NCI-H2171 treated with DMSO at 0.1 percent for 48 hours (cell line): Measurements from ENCODE around the gene NYAP2.

ENCODE experiments used
- DNase-seq: peaks from one replicate; lab custom pipeline; 2025; lab: John Stamatoyannopoulos, UW

NYAP2 gene

DNA sequence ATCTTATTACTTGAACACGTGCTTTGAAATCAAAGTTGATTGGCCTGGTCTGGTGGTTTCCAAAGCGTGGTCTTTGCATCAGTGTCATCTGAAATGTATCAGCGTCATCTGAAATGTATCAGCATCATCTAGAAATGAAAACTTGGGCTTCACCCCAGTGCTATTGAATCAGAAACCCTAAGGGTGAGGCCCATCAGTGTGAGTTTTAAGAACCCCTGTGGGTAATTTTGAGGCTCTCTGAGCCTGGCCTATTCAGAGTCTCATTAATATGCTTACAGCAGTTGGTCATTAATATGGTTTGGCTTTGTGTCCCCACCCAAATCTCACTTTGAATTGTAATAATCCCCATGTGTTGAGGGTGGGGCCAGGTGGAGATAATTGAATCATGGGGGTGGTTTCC lies 85.2 kb downstream of the NYAP2 start:
- no peak for DNase-seq

DNA sequence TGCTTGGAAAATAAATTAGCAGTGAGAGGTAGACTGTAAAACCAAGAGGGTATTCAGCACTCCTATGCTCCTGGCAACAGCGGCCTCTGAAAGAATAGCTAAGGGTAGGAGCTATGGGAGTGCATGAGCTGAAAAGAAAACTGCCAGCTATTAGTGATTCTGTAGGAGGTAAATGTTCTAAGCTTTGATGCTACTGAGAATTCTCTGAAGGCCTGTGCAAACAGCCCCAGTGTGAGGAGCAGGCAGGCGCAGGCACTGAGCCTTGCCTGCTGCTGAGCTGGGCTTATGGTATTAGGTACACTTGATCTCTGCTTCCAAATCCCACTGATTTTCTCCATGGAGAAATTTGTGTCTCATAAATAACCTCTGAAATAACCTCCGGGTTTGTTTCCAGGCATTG lies 86.7 kb downstream of the NYAP2 start:
- no peak for DNase-seq

DNA sequence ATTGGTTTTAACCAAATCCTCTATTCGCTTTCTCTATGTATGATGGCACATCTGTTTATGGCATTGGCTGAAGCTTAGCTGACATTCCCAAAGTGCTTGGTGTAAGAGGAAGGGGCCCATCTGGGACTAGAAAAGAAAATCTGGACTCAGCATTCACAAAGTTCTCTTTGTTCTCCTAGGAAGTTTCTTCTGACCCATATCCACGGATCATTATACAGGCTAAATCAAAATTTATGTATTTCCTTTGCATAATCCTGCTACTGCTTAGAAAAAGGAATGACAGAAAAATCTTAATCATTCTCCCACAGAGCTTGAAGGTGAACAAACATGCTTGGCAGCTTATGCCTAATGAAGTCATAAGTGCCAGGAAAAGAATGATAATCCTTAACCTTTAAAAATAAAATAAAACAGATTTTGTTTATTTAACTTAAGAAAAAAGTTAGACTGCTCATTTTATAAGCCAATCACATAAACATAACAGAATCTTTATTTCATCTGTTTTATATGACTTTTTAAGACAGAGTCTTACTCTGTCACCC lies 88.4 kb downstream of the NYAP2 start:
- DNase-seq, result no peak

DNA sequence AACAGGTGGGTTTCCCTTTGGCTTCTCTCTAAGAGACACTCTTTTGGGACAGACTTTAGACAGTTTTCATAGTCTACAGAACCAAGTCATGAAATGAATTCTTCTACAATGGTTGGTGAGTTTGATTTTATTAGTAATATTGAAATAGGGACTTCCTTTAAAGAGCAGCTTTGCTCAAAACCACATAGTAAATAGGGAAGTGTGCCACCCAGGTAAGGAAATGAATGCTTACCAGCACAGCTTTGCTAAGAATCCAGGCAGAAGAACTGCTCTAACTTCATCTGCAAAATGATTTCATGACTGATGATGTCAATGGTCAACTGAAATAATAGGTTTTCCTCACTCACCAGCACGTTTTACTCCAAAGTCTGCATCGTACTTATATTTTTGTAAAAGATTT lies 89.2 kb downstream of the NYAP2 start:
- DNase-seq, result no peak

DNA sequence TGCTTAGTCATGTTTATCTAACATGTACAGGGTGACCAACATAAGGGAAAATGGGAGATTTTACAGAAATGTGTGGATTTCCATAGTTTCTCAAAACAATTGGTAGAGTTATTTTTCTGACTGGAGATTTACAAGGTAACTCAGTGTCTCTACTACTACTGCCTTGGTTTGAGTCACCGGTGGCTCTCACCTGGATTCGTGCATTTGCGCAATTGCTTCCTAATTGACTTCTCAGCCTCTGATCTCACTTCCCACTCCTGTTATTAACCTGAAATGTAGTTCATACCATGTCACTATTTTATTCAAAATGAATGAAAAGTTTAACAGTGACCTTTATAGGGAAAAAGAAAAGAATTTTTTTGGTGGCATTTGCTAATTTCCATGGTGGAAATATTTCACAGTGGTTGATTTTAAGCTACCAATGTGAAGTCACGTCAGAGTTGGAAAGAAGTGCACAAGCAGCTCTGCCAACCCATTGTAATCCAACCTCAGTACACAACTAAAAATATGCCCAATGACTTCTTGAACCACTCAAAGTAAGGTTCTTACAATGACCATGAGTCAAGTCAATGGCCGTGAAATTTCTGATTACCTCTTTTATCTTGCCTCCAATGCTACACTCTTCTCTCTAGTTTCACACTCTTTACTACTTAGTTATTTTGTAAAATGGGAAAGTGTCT lies 94.0 kb downstream of the NYAP2 start:
- no peak for DNase-seq

DNA sequence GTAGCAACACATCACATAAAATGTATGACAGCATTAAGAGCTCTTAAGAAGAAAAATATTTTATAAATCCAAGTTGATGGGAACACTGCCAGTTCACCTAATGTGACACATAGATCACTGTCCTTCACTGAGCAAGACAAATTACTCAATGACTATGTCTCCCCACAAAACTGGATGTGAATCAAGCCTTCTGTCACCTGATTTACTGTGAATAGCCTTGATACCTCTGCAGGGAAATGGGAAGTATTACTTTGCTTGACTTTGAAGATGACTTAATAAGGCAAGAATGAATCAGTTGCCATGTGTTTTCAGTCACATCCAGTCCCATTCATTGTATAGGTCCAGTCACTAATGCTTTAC lies 94.6 kb downstream of the NYAP2 start:
- DNase-seq, result no peak

DNA sequence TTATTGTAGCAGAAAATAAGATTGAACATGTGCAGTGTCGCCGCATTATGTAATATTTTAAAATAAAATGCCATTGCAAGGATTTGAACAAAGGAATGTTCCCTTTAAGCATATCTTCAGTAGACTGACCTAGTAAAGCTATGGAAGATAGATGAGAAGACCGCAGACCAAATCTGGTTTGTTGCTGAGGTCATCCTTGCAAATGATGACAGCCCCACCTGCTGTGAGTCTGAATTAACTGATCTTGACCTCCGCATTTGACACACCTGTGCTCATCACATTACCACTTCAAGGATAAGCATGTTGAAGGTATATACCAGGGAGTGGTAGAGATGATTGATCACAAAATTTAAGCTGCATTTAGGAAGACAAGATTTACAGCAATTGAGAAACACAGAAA lies 96.2 kb downstream of the NYAP2 start:
- DNase-seq, result no peak

DNA sequence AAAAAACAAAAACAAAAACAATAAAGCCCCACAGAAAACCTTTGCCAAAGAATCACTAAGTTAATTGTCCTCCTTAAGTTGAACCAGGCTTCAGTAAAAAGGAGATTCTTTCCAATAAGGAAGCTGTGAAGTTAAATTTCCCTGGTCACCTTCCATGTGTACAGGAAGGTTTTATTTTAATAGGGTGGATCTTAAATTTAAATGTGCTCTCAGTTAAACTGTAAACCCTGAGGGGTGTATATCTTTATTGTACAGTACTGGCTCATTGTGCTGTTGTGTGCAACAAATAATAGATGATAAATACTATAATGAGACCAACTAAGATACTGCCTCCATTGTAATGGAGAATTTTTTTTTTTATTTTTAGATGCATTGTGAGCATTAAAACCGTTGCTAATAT lies 97.1 kb downstream of the NYAP2 start:
- DNase-seq, result no peak

DNA sequence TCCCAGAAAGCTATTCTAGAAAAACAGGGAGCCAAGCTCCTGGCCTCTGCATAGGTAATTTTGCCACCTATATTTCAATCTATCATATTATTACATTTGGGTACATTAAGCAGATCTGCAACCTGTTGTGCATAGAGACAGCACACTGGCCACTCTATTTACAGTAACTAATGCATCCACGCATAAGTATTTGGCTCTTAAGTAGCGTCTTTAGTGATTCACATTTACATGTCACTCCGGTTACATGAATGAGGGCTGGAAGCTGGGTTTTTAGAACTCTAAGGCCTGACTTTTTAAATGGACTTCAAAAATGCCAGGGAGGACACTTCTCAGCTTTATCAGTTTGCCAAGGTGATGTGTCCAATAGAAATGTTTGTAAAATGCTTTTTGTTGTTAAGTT lies 97.7 kb downstream of the NYAP2 start:
- DNase-seq, result no peak

DNA sequence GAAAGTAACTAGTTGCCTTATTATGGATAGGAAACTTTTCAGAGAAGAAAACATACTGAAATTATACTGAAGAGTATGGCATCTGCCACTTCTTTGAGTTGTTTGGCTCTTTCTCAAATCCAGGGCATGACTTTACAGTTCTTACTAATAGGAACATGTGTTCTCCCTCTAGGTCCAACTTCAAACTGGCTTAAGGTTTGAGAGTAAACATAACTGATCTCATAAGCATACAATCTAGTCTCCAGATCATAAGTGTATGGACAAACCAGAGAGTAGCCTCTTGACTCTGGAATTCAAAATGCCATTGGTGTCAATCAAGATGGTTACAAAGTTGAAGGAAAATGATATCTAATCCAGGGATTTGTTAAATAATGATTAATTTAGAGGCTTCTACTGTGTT lies 101.5 kb downstream of the NYAP2 start:
- no peak for DNase-seq

DNA sequence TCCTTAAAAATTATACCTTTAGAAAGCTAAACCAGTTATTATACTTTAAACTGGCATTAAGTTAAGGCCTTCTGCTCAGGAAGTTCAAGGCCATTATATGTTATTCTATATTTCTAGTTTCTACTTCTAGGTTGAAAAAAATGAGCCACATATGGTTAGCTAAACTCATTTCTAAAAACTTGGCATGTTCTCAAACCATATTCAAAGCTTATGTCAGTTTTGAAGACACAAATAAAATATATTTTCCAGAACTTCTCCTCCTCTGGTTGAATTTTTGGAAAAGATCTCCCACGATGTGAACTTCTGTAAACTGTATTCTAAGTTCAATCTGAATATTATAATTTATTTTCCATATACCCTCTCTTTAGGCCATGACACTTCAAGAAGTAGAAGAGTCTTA lies 103.5 kb downstream of the NYAP2 start:
- no peak for DNase-seq

DNA sequence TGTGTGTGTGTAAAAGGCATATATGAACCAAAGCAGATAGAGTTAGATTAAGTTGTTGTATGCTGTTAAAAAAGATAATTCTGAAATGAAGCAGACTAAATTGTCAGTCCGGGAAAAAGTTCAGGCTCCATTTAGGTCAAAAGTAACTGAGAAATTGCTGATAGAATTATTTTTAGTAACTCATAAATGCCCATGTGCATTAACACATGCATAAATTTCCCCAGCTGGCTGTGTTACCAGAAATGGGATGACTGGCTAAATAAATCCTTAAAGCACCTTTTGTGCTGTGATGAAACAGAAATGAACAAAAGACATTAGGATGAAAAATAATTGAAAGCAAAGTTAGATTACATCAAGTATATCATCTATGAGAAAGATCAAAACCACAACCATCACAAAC lies 111.3 kb downstream of the NYAP2 start:
- no peak for DNase-seq

DNA sequence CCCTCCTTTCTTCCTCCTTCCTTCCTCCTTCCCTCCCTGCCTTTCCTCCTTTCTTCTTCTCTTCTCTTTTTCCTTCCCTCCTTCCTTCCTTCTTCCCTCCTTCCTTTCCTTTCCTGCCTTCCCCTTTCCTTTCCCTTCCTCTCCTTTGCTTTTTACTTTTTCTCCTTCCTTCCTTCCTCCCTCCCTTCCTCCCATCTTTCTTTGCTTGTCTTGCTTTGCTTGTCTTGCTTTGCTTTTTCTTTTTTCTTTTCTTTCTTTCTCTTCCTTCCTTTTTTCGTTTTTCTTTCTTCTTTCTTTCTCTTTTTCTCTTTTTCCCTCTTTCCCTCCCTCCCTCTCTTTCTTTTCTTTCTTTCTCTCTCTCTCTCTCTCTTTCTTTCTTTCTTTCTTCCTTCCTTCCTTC lies 113.0 kb downstream of the NYAP2 start:
- DNase-seq, result no peak

DNA sequence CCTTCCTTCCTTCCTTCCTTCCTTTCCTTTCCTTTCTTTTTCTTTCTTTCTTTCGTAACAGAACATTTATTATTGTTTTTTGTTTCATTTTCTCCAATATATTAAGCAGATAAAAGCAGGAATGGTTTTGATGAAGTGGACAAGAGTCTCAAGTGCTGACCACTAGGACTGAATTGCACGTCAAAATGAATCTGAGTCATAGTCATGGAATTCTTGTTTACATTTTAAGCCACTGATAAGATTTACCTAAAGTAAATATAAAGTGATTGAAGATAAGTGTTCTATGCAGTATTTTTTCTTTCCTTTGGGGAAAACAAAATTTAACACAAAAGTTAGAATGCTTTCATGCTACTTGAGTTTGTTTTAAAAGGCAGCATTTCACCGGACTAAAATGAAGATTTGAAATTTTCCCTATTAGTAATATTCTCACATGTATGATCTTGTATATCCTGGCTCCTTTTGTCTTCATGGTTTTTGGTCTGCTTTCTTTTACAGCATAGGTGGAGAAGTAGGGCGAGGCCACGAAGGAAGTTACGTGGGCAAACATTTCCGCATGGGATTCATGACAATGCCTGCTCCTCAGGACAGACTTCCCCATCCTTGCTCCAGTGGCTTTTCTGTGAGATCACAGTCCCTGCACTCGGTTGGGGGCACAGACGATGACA lies 113.5 kb downstream of the NYAP2 start:
- no peak for DNase-seq

DNA sequence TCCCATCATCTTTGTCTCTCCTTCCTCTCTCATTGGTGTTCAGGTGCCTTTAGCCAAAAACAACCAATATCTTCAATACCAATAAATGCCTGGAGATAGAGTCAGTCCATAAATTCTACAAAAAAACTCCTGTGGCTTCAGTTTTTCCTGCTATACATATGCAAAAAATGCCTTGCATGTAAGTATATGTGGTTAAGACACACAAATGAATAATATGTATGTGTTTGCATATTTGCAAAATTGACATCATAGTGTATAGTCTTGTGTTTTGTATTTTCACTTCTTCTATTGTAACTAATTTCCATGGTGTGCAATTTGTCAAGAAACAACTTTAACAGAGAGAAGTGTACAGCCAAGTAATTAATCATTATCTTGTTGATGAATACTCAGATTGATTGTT lies 115.5 kb downstream of the NYAP2 start:
- DNase-seq, result no peak

DNA sequence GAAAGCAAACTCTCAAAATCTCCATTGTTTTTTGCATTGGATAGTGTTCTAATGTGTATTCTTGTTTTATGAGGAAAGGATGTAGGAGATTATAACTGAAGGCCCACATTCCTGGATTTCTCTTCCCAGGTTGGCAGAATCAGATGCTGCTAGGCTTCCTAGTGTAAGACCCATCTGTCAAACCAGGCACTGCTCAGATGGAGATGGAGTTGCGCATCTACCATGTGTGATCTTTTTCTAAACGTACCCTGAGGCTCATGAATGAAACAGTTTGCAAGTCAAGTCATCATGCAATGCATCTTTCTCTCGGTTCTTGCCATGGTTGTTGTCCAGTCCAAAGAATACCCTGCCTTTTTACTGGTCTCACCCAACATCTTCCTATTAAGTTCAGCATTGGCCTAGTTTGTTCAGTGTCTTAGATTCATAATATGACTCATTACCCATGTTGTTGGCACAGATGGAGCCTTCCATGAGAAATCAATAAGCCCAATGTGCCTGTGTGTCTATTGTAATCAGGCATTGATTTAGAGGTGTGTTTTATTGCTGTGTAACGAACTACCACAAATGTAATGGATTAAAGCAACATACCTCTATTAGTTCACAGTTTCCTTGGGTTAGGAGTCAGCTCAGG lies 127.4 kb downstream of the NYAP2 start:
- no peak for DNase-seq

DNA sequence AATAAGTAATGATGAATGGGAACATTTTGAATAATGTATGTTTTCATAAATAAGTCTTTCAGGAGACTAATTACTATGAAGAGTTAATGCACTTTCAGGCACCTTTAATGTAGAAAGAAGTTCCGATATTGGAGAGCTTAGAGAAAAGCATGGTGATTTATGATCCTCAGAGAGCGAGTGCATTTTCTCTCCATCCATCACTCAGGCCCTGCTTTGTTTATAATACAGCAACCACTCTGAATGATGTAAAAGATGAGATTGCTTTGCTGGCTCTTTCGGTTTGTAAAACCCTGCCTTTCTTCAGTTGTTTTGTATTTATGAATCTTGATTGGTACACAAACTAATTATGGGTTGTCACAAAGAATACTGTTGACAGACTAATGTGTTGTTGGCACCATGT lies 132.0 kb downstream of the NYAP2 start:
- DNase-seq, result no peak

DNA sequence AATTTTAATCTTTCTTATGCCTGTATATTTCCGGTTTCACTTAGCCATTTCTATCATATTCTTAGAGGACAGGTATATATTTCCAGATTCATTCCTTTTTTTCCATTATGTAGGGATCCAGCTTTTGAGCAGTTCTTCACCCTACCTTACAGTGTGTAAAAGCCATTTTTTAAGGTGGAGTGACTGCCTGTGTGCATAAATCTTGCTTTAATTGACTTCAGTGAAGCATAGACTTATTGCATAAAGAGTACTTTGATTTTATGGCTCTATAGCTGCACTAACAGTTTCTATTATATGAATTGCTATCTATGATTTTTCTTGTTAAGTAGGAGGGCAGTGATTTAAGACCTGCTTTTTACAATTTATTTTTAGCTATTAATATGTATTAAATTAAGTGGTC lies 132.6 kb downstream of the NYAP2 start:
- no peak for DNase-seq

DNA sequence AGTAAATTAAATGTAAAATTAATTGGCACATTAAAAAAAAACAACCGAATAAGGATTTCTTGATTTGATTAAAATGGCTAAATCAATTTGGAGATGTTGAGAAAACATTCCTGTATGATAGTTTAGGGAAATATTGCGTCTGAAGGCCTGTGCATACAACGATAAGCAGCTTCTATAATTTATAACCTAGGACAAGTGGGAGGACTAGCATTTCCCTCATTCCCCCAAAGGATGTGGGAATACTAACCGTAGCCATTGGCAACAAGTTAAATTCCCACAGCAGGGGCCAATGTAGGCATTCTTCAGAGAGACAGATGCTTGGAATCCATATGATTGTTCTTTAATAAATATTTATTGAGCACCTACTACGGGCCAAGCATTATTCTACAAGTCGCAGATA lies 134.5 kb downstream of the NYAP2 start:
- no peak for DNase-seq

DNA sequence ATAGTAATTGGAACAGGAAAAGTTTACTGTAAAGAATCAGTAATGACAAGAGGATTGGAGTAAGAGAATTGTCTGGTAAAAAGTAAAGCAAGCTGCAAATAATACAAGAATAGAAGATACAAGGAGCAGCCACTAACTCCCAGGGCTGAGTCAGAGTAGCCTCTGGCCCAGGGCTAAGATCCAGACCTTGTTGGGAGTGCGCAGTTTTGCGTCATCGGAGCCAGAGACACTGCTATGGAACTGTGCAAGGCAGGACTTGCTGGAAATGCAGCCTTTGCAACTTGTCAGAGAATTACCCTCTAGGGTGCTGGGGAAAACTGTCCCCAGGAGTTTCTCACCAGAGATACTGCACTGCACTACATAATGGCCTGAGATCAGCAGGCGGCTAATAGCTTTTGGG lies 135.2 kb downstream of the NYAP2 start:
- no peak for DNase-seq

DNA sequence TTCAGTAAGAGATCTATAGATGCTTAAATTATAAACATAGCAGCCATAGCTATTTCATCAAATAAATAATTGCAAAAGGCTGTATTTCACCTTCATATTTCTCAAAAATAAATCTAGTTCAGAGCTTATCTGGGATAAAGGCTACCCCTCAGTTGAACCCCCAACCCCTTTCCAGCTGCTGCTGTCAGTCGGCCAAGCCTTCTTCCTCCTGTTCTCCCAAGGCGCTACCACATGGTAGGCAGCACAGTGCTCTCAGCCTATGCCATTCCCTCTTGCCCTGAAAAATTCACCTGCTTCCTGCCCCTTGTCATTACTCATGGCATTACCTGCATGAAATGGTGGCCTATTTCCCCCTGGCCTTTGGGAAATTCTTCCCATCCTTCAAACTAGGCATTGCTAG lies 136.5 kb downstream of the NYAP2 start:
- DNase-seq, result no peak

DNA sequence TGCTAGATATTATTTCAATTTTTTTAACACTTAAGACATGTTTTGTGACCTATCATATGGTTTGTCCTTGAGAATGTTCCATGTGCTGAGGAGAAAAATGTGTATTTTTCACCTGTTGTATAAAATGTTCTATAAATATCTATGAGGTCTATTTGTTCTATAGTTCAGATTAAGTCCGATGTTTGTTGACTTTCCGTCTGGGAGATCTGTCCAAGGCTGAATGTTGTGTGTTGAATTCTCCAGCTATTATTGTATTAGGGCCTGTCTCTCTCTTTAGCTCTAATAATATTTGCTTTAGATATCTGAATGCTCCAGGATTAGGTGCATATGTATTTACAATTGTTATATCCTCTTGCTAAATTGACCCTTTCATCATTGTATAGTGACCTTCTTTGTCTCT lies 144.1 kb downstream of the NYAP2 start:
- no peak for DNase-seq

DNA sequence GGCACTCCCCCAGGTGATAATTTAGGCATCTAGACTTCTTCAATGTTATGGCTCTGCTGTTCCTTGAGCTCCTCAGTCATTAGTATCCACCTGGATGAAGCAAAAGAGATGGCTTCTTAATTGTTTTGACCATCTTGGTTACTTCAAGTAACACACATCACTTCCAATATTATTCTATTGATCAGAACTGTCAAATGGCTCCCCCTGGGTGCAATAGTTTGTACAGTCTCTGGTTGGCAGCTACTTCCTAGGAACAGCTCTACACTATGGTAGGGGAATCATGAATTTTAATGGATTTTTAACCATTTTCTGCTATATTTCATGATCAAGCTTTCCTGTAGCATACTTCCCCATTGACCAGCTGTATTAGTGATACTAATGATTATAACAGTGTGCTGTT lies 157.0 kb downstream of the NYAP2 start:
- DNase-seq, result no peak
